Upper lobe of left lung (tissue), 4 donors: ENCODE data around the gene R3HDM4.

Experiments
- EP300 ChIP-seq, 4 donors: sonication (generic); formaldehyde crosslinking; IDR thresholded peaks; one replicate each; pipeline ENCODE4 v1.5.1; 2017; ENCODE audit warnings: antibody characterized with exemption in 4 of 4, control low read depth in 2 of 4
- POLR2A ChIP-seq, 4 donors: fragments of 450-650 bp; IDR thresholded peaks; one replicate each; pipeline ENCODE4 v1.5.1; 2016 to 2017; ENCODE audit warnings: antibody characterized with exemption in 4 of 4, mild to moderate bottlenecking in 2 of 4

DNA sequence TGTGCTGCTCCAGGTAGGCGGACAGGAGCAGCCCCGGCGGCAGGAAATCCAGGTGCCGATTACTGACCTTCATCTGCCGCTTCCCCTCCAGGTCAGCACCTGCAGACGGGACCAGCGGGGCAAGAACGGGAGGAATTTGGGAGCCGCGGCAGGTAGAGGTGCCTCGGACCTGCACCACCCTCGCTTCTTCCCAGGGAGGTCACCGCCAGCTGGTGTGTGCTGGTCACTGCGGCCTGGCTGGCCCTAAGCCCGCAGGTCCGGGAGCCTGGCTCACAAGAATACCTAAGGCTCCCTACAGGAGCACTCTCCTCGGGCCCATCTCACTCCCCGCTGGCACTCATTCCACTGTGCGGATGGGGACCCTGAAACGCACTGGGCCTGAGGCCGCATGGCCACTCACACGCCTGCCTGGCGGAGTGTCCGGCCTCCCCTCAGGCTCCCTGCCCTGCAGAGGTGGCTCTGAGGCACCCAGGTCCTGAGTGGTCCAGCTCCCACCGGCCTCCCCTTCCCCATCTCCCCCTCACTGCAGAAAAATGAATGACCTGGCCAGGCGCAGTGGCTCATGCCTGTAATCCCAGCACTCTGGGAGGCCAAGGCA, 15.5 kb downstream of the R3HDM4 start:
- TF ChIP-seq POLR2A (IDR thresholded peaks at IDR 0.05) (no peak), EP300 (IDR thresholded peaks at IDR 0.05) (no peak)
